Natural killer cell treated with Interleukin-12 subunit alpha and Interleukin-12 subunit beta and Interleukin-15 and Interleukin-18, amount 100 ng/mL, for 72 hours (primary cell): ENCODE measurements around the gene MRPS9. TPM values are rescaled to one million over a fixed set of nuclear protein-coding genes. Genes with fewer than 3 reads are reported as not detected.

ENCODE experiments used
- ATAC-seq, 2 donors: fragments of 150-1000 bp; cut with Tn5 transposase in 1 of 2; sonication (Bioruptor Pico), chemical (Tn5 transposase) in 1 of 2; 2 replicates each; pipeline ENCODE4 v1.10.0; 2021
- DNase-seq: peaks from one replicate; pipeline ENCODE4 v3.0.0; 2022; ENCODE audit warnings: low spot score
- H3K27ac Mint-ChIP-seq, 2 donors: 1 replicate in 1 of 2; 2 replicates in 1 of 2; pipeline ENCODE4 v1.8.0; 2022; ENCODE audit warnings: mixed read lengths in 2 of 2, mild to moderate bottlenecking in 1 of 2, moderate library complexity in 1 of 2
- H3K27me3 Mint-ChIP-seq, 2 donors: 1 replicate in 1 of 2; 2 replicates in 1 of 2; pipeline ENCODE4 v1.8.0; 2022; ENCODE audit warnings: mixed read lengths in 2 of 2
- H3K36me3 Mint-ChIP-seq: one replicate; pipeline ENCODE4 v1.8.0; 2022; ENCODE audit warnings: mixed read lengths
- H3K4me1 Mint-ChIP-seq, 2 donors: 1 replicate in 1 of 2; 2 replicates in 1 of 2; pipeline ENCODE4 v1.8.0; 2022; ENCODE audit warnings: low read depth in 2 of 2, mixed read lengths in 2 of 2, mild to moderate bottlenecking in 1 of 2
- H3K4me3 Mint-ChIP-seq: one replicate; pipeline ENCODE4 v1.8.0; 2022; ENCODE audit warnings: mixed read lengths
- H3K9me3 Mint-ChIP-seq: 2 replicates; pipeline ENCODE4 v1.8.0; 2022; ENCODE audit warnings: mixed read lengths
- total RNA-seq, 2 donors: library from RNA; stranded (reverse); gene quantifications; one replicate each; pipeline ENCODE4 v1.2.3, GENCODE V29; 2022

The MRPS9 gene
- total RNA-seq, 2 donors from 2014 or later: 26.8 to 29.8 TPM

DNA sequence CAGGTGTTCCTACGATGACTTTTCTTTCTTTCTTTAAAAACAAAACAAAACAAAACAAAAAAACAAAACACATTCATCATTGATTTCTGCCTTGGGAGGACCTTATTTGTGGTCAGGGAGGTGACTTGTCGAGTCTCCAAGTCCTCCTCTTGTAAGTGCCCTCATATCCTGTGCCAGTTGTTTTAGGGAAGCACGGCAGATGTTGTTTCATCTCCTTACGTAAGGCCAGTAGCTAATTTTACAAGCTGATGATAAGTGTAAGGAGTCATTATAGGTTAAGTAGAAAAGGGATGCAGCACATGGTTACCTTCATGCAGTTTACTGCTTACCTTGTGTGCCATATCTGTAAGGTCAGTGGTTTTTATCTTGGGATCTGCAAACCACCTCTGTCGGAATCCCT, 52.2 kb downstream of the MRPS9 start:
- Mint-ChIP-seq H3K4me1 (peaks cover 12 to 15% of the 10 kb centered on the region in 2 donors), H3K27me3 (no peaks in the 10 kb centered on the region), H3K36me3 (no peaks in the 10 kb centered on the region), H3K27ac (peak overlapping the region in 1 of 2 donors; percentile 25), H3K9me3 (no peaks in the 10 kb centered on the region), H3K4me3 (no peak overlapping the region)
- ATAC-seq: no peak
- no peak for DNase-seq

GRCh38 chr2:105092797-105093196, 54.9 kb downstream of the MRPS9 start:
- peaks cover under 1 to 1% of the 10 kb centered on the region in 2 donors for H3K4me1 Mint-ChIP-seq
- H3K4me3 Mint-ChIP-seq: no peak overlapping the region
- no peaks in the 10 kb centered on the region for H3K36me3 Mint-ChIP-seq
- H3K9me3 Mint-ChIP-seq: no peaks in the 10 kb centered on the region
- no peak for DNase-seq
- H3K27me3 Mint-ChIP-seq: no peaks in the 10 kb centered on the region
- no peak for ATAC-seq
- H3K27ac Mint-ChIP-seq: no peak overlapping the region

DNA sequence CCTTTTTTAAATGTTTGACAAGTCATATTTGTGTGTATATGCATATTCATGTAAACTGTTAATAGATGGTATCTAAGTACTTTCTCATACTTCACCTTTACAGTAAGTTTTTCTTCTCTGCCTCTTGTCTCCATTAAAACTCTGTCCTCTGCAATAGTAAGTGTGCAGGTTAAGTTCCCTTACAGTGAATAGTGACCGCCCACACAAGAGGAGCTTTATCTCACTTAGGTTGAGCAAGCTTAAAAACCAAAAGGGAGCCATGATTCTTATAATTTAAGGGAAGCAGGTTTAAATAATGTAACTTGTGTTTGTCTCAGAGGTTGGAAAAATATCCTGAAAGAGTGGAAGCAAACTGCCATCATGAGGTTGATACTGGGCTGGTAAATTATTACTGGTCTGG, 61.3 kb downstream of the MRPS9 start:
- no peaks in the 10 kb centered on the region for H3K27me3 Mint-ChIP-seq
- no peak for ATAC-seq
- peaks cover 6 to 15% of the 10 kb centered on the region in 2 donors for H3K4me1 Mint-ChIP-seq
- H3K27ac Mint-ChIP-seq: no peak overlapping the region
- no peak overlapping the region for H3K4me3 Mint-ChIP-seq
- H3K36me3 Mint-ChIP-seq: peaks cover 21% of the 10 kb centered on the region
- DNase-seq: no peak
- H3K9me3 Mint-ChIP-seq: no peaks in the 10 kb centered on the region

GRCh38 chr2:105100046-105100840, 62.4 kb downstream of the MRPS9 start:
- peaks cover 6 to 15% of the 10 kb centered on the region in 2 donors for H3K4me1 Mint-ChIP-seq
- H3K36me3 Mint-ChIP-seq: peaks cover 21% of the 10 kb centered on the region
- ATAC-seq (no peak), DNase-seq (no peak)
- no peak overlapping the region for H3K27ac Mint-ChIP-seq
- H3K4me3 Mint-ChIP-seq: no peak overlapping the region
- no peaks in the 10 kb centered on the region for H3K9me3 Mint-ChIP-seq
- no peaks in the 10 kb centered on the region for H3K27me3 Mint-ChIP-seq

- ATAC-seq (no peak), DNase-seq (no peak)
- Mint-ChIP-seq H3K27ac (peak overlapping the region in 1 of 2 donors; percentile 20), H3K36me3 (peaks cover 21% of the 10 kb centered on the region), H3K9me3 (no peaks in the 10 kb centered on the region), H3K4me3 (no peak overlapping the region), H3K27me3 (no peaks in the 10 kb centered on the region), H3K4me1 (peaks cover 13 to 21% of the 10 kb centered on the region in 2 donors)
Observed at GRCh38 chr2:105102001-105102400, 64.1 kb downstream of the MRPS9 start.

GRCh38 chr2:105102963-105103421, 65.1 kb downstream of the MRPS9 start:
- Mint-ChIP-seq H3K4me1 (peaks cover 15 to 21% of the 10 kb centered on the region in 2 donors), H3K9me3 (no peaks in the 10 kb centered on the region), H3K27ac (no peak overlapping the region), H3K4me3 (no peak overlapping the region), H3K36me3 (peaks cover 19% of the 10 kb centered on the region), H3K27me3 (no peaks in the 10 kb centered on the region)
- DNase-seq (no peak), ATAC-seq (no peak)

- DNase-seq: no peak
- H3K4me1 Mint-ChIP-seq: peaks cover 15 to 21% of the 10 kb centered on the region in 2 donors
- H3K27ac Mint-ChIP-seq: no peak overlapping the region
- peaks cover 16% of the 10 kb centered on the region for H3K36me3 Mint-ChIP-seq
- no peak overlapping the region for H3K4me3 Mint-ChIP-seq
- no peaks in the 10 kb centered on the region for H3K9me3 Mint-ChIP-seq
- ATAC-seq: no peak
- H3K27me3 Mint-ChIP-seq: no peaks in the 10 kb centered on the region
Observed at GRCh38 chr2:105103481-105103880, 65.6 kb downstream of the MRPS9 start.

DNA sequence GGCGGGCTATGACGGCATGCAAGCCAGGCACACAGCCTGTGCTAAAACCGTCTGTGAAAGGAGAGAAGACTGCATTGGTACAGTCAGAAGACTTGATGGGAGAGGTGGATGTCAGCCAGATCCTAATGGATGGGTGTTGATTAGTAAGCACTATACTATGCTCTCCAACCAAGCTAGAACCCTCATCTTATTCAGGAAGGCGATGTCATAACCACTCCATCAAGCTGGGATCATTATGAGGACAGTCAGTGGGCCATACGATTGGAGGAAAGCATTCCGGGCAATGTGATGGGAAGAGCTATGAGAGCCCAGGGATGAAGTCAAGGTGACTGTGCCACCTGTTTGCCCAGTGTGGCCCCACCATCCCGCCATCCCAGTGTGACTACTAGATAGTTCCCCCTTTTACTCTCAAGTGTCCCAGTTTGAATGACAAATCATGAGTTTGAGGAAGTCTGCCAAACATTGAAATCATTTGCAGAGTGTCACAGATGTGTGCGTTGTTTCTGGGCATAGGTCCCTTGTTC, 66.4 kb downstream of the MRPS9 start:
- ATAC-seq: peak; percentile 18 to 44
- H3K36me3 Mint-ChIP-seq: peaks cover 15% of the 10 kb centered on the region
- H3K4me1 Mint-ChIP-seq: peaks cover 15 to 21% of the 10 kb centered on the region in 2 donors
- no peaks in the 10 kb centered on the region for H3K27me3 Mint-ChIP-seq
- H3K27ac Mint-ChIP-seq: no peak overlapping the region
- H3K9me3 Mint-ChIP-seq: no peaks in the 10 kb centered on the region
- H3K4me3 Mint-ChIP-seq: no peak overlapping the region
- no peak for DNase-seq

GRCh38 chr2:105110295-105110829, 72.5 kb downstream of the MRPS9 start:
- DNase-seq (no peak), ATAC-seq (peak in 1 of 2 donors; percentile 56)
- Mint-ChIP-seq H3K36me3 (no peaks in the 10 kb centered on the region), H3K27ac (peak overlapping the region in 1 of 2 donors; percentile 48), H3K4me1 (peaks cover 6 to 9% of the 10 kb centered on the region in 2 donors), H3K27me3 (no peaks in the 10 kb centered on the region), H3K9me3 (no peaks in the 10 kb centered on the region), H3K4me3 (no peak overlapping the region)

GRCh38 chr2:105111365-105112150, 73.7 kb downstream of the MRPS9 start:
- DNase-seq (no peak), ATAC-seq (no peak)
- Mint-ChIP-seq H3K36me3 (no peaks in the 10 kb centered on the region), H3K27ac (no peak overlapping the region), H3K27me3 (no peaks in the 10 kb centered on the region), H3K4me3 (no peak overlapping the region), H3K9me3 (no peaks in the 10 kb centered on the region), H3K4me1 (peaks cover 3 to 7% of the 10 kb centered on the region in 2 donors)

- Mint-ChIP-seq H3K4me1 (no peaks in the 10 kb centered on the region), H3K27me3 (no peaks in the 10 kb centered on the region), H3K9me3 (no peaks in the 10 kb centered on the region), H3K4me3 (no peak overlapping the region), H3K36me3 (no peaks in the 10 kb centered on the region), H3K27ac (no peak overlapping the region)
- ATAC-seq (no peak), DNase-seq (no peak)
Observed at GRCh38 chr2:105112345-105112744, 74.5 kb downstream of the MRPS9 start.

DNA sequence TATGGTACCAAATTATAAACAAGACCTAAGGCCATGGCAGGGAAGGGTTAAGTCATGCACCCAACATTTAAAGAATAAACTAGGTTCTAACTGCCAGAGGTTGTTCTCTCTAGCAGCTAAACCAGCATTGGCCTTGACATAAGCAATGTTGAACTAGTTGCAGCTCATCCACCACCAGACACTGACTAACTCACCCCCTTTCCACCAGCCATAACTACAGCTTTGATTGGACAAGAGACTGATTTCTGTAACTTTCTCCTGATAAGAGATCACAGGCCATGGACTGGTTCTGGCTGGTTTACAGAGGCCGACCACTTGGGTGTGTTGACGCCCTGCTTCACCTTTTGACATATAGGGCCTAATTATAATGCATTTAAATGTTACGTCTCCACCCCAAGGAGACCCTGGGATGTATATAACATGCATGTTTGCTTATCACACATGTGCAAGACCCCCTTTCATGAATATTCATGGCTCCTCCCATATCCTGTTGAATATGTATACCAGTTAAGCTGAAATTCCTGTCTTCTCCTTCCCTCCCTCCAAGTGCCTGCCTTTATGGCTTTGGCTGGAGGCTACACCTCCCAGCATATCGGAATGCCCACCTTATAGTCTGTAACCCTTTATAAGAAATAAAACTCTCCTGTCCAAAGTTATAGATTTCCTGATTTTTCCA, 75.9 kb downstream of the MRPS9 start:
- H3K27ac Mint-ChIP-seq: no peak overlapping the region

DNA sequence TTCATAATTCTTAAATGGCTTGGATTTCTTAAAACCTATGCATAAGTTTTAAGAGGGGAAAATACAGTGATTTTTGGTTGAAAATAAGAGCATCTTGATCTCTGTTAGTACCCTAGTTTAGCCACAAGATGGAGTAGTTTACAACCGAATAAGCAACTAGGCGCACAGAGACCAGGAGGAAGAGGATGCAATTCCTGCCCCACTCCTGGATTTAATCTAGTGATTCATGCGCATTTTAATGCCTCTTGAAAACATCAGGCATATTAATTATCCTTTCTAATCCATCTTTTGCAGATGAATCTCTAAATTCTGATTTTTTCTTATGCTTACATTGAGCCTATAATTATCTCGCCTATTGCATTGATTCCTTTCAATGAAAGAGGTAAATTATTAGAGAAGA, 76.7 kb downstream of the MRPS9 start:
- no peak overlapping the region for H3K27ac Mint-ChIP-seq
- H3K4me3 Mint-ChIP-seq: no peak overlapping the region
- no peaks in the 10 kb centered on the region for H3K4me1 Mint-ChIP-seq
- no peak for DNase-seq
- no peaks in the 10 kb centered on the region for H3K9me3 Mint-ChIP-seq
- H3K36me3 Mint-ChIP-seq: no peaks in the 10 kb centered on the region
- ATAC-seq: no peak
- H3K27me3 Mint-ChIP-seq: no peaks in the 10 kb centered on the region

More for the DNA sequence above, 75.9 kb downstream of the MRPS9 start:
- no peaks in the 10 kb centered on the region for H3K4me1 Mint-ChIP-seq
- H3K27me3 Mint-ChIP-seq: no peaks in the 10 kb centered on the region
- H3K9me3 Mint-ChIP-seq: no peaks in the 10 kb centered on the region
- no peaks in the 10 kb centered on the region for H3K36me3 Mint-ChIP-seq
- DNase-seq (no peak), ATAC-seq (no peak)
- no peak overlapping the region for H3K4me3 Mint-ChIP-seq
